Uterus (tissue), 4 donors: ENCODE data around the gene C1QC. TPM values are rescaled to one million over a fixed set of nuclear protein-coding genes. Genes with fewer than 3 reads are reported as not detected.
"Not testable (repeated sequence)": the region's sequence is repeated elsewhere in the genome, so short reads cannot be mapped to it uniquely, and the experiment has no call there.

Source experiments
- DNase-seq, 2 donors: peaks; one replicate each; pipeline ENCODE4 v3.0.0-alpha.2; 2019 to 2020
- H3K27ac ChIP-seq, 2 donors: fragments of 200-600 bp; sonication (generic); 1 replicate in 1 of 2; 2 replicates in 1 of 2; pipeline ENCODE4 v1.5.1; 2016 to 2018
- H3K27me3 ChIP-seq, 2 donors: fragments of 200-600 bp; sonication (generic); one replicate each; pipeline ENCODE4 v1.5.1; 2018 to 2019; ENCODE audit warnings: control low read depth in 1 of 2
- H3K36me3 ChIP-seq, 2 donors: fragments of 200-600 bp; sonication (generic); one replicate each; pipeline ENCODE4 v1.5.1; 2019; ENCODE audit warnings: control low read depth in 1 of 2
- H3K4me1 ChIP-seq, 2 donors: fragments of 200-600 bp; sonication (generic); one replicate each; pipeline ENCODE4 v1.5.1; 2018 to 2019; ENCODE audit warnings: control low read depth in 1 of 2
- H3K4me3 ChIP-seq, 2 donors: fragments of 200-600 bp; sonication (generic); 1 replicate in 1 of 2; 2 replicates in 1 of 2; pipeline ENCODE4 v1.5.1; 2018 to 2019; ENCODE audit warnings: mild to moderate bottlenecking in 1 of 2
- H3K9me3 ChIP-seq, 2 donors: fragments of 200-600 bp; sonication (generic); one replicate each; pipeline ENCODE4 v1.5.1; 2019; ENCODE audit warnings: control low read depth in 1 of 2
- POLR2A ChIP-seq, 2 donors: fragments of 450-650 bp; IDR thresholded peaks; one replicate each; pipeline ENCODE4 v1.6.1; 2016; ENCODE audit warnings: antibody characterized with exemption in 2 of 2, mild to moderate bottlenecking in 1 of 2, moderate library complexity in 1 of 2
- intact Hi-C: fragments of 100-400 bp; cut with DNase I; formaldehyde crosslinking; loops from one replicate; pipeline ENCODE4 v1.15.1; 2023; ENCODE audit warnings: low total_unique reads
- total RNA-seq, 4 donors: library from RNA; depleted of rRNA in 3 of 4; stranded (reverse); fragments of >200 nt in 3 of 4; gene quantifications; one replicate each; pipeline versions ENCODE4 v1.1.0 to v1.2.4, GENCODE V29; 2014 to 2023
- TF ChIP-seq, protein P1 (sequence below), 4 experiments: fragments of 200-600 bp in 2 of 4; fragments of 450-650 bp in 2 of 4; sonication (generic) in 2 of 4; IDR thresholded peaks; one replicate each; pipeline ENCODE4 v1.5.1; 2016 to 2019; ENCODE audit warnings: antibody characterized with exemption in 4 of 4, mild to moderate bottlenecking in 2 of 4, moderate library complexity in 1 of 4
- donor health status: DM: yes; HTN: yes; CAD: no.

The C1QC gene
- total RNA-seq, 4 donors from 2014 or later, result 8.2 to 120 (median 28.1) TPM

DNA sequence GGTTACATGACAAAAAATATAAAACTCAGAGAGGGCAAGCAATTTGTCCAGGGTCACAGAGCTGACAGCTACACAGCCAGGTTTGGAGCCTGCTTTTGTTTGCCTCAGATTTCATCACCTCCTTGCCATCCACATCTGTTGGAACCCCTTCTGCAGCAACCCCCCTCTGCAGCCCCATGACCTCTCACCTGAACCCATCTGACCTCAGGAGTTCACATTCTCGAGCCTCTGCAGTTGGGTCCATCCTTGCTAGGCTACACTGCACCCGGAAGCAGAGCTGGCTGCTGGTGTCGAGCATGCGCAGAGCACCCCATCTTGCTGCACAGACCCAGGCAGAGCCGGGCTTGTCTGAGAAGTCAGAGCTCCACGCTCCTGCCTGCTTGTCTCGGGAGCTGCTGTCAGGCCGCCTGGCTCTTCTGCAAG is 19.6 kb downstream of the C1QC start:
- H3K27me3 ChIP-seq, result no peaks in the 10 kb centered on the region
- H3K4me3 ChIP-seq, result no peak overlapping the region
- no peaks in the 10 kb centered on the region for H3K9me3 ChIP-seq
- TF ChIP-seq POLR2A (IDR thresholded peaks at IDR 0.05), result no peak
- TF ChIP-seq, protein P1, sequence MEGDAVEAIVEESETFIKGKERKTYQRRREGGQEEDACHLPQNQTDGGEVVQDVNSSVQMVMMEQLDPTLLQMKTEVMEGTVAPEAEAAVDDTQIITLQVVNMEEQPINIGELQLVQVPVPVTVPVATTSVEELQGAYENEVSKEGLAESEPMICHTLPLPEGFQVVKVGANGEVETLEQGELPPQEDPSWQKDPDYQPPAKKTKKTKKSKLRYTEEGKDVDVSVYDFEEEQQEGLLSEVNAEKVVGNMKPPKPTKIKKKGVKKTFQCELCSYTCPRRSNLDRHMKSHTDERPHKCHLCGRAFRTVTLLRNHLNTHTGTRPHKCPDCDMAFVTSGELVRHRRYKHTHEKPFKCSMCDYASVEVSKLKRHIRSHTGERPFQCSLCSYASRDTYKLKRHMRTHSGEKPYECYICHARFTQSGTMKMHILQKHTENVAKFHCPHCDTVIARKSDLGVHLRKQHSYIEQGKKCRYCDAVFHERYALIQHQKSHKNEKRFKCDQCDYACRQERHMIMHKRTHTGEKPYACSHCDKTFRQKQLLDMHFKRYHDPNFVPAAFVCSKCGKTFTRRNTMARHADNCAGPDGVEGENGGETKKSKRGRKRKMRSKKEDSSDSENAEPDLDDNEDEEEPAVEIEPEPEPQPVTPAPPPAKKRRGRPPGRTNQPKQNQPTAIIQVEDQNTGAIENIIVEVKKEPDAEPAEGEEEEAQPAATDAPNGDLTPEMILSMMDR (IDR thresholded peaks at IDR 0.05), result no peak
- DNase-seq, result no peak
- intact Hi-C loops, result no loop called here
- no peaks in the 10 kb centered on the region for H3K36me3 ChIP-seq
- no peak overlapping the region for H3K27ac ChIP-seq
- no peaks in the 10 kb centered on the region for H3K4me1 ChIP-seq

DNA sequence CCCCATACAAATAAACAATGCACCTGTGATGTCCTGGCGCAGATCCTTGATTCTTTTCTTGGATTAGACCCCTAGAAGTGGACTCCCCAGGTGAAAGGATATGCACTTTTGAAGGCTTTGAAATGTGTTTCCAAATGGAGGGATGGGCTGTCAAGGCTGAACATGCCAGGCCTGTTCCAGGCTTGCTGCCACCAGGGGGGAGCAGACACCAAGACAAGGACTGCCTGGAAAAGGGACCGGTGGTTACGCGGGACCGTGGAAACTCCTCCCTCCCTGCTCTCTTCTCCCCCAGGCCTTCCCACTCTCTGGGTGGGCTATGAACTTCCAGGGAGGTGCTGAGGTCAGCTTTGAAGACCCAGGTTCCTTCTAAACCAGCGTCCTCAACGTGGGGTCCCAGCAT is 22.3 kb downstream of the C1QC start:
- DNase-seq, result no peak
- intact Hi-C loops, result no loop called here
- no peak overlapping the region for H3K4me3 ChIP-seq
- no peaks in the 10 kb centered on the region for H3K27me3 ChIP-seq
- no peaks in the 10 kb centered on the region for H3K36me3 ChIP-seq
- H3K9me3 ChIP-seq, result no peaks in the 10 kb centered on the region
- no peaks in the 10 kb centered on the region for H3K4me1 ChIP-seq
- TF ChIP-seq, protein P1 (IDR thresholded peaks at IDR 0.05), result peak in 1 of 4 experiments; percentile 41
- TF ChIP-seq POLR2A (IDR thresholded peaks at IDR 0.05), result no peak
- H3K27ac ChIP-seq, result no peak overlapping the region

DNA sequence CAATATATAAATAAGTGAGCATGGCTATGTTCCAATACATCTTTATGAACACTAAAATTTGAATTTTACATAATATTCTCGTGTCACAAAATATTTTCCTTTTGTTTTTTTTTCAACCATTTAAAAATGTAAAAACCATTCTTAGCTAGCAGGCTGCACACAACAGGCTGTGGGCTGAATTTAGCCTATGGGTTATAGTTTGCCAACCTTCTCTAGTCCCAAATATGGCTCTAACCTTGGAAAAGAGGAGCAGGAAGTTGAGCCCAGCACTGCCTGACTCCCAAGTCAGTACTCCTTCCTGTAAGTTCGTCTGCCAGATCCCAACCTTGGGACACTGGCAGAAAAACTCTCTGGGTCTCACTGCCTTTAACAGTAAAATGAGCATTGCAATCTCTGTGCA is 23.0 kb downstream of the C1QC start:
- intact Hi-C loops, result no loop called here
- Histone ChIP-seq H3K9me3 (no peaks in the 10 kb centered on the region), H3K4me3 (no peak overlapping the region), H3K27me3 (no peaks in the 10 kb centered on the region), H3K4me1 (no peaks in the 10 kb centered on the region), H3K27ac (no peak overlapping the region), H3K36me3 (no peaks in the 10 kb centered on the region)
- no peak for TF ChIP-seq POLR2A (IDR thresholded peaks at IDR 0.05)
- TF ChIP-seq, protein P1 (IDR thresholded peaks at IDR 0.05), result no peak
- no peak for DNase-seq

DNA sequence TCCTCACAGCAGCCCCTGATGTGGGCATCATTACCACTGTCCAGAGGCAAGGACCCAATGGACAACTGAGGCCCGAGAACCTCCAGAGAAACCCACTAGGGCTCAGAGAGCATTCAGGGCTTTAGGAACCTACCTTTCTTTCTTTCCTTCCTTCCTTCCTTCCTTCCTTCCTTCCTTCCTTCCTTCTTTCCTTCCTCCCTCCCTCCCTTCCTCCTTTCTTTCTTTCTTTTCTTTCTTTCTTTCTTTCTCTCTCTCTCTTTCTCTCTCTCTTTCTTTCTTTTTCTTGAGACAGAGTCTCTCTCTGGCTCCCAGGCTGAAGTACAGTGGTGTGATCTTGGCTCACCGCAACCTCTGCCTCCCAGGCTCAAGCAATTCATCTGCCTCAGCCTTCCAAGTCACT is 25.4 kb downstream of the C1QC start:
- H3K4me1 ChIP-seq, H3K4me3 ChIP-seq, H3K27me3 ChIP-seq, H3K27ac ChIP-seq, DNase-seq, intact Hi-C loops, H3K9me3 ChIP-seq, H3K36me3 ChIP-seq: not testable (repeated sequence)

DNA sequence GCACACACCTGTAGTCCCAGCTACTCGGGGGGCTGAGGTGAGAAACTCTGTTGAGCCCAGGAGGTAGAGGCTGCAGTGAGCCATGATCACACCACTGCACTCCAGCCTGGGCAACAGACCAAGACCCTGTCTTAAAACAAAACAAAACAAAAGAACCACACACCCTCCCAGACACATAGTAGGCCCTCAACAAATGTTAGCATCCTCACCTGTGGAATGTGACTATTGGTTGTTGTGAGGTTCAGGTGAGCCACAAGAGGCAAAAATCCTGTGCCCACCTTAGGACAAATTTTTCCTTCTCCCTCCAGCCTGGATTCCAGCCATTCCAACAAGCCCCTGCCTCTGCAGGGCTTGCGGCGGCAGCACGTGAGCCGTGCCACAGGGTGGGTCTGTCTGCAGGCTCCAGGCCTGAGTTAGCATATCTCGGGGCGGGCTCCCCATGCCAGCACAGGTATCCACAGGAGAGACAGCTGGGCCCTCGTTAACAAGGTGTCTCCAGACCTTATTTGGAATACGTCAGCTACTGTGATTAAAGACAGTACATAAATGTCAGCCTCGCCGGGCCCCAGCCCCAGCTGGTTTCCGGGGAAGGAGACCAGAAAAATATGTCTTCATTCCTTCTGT is 27.0 kb downstream of the C1QC start:
- Histone ChIP-seq H3K27ac (no peak overlapping the region), H3K27me3 (no peaks in the 10 kb centered on the region), H3K9me3 (no peaks in the 10 kb centered on the region), H3K36me3 (no peaks in the 10 kb centered on the region), H3K4me1 (no peaks in the 10 kb centered on the region), H3K4me3 (no peak overlapping the region)
- intact Hi-C loops, result no loop called here
- TF ChIP-seq, protein P1 (IDR thresholded peaks at IDR 0.05), result no peak
- TF ChIP-seq POLR2A (IDR thresholded peaks at IDR 0.05), result no peak
- DNase-seq, result no peak

DNA sequence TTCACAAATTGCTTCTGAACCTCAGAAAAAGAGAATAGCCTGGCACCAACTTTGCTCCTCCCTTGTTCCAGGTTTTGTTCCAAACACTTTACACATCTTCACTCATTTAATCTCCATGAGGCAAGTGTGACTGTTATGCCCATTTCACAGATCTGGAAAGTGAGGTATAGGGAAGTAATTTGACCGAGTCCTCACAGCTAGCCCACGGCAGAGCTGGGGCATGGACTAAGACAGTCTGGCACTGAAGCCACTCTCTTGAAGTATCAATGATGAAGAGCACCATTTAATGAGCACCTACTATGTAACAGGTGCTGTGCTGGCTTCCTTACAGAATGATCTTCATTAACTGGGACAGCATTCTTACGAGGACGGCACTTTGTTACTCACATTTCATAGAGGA is 28.6 kb downstream of the C1QC start:
- H3K27me3 ChIP-seq, result no peaks in the 10 kb centered on the region

More for the DNA sequence above, 28.6 kb downstream of the C1QC start:
- no peaks in the 10 kb centered on the region for H3K4me1 ChIP-seq
- no peak overlapping the region for H3K4me3 ChIP-seq
- TF ChIP-seq POLR2A (IDR thresholded peaks at IDR 0.05), result no peak
- TF ChIP-seq, protein P1 (IDR thresholded peaks at IDR 0.05), result no peak
- no peak overlapping the region for H3K27ac ChIP-seq
- H3K9me3 ChIP-seq, result no peaks in the 10 kb centered on the region
- DNase-seq, result no peak
- intact Hi-C loops, result no loop called here
- H3K36me3 ChIP-seq, result no peaks in the 10 kb centered on the region
